Amygdala (tissue), 56 donors: ENCODE data around the gene RAB3GAP1.

Experiments used
- DNase-seq, 56 donors: peaks; one replicate each; lab custom pipeline; 2025; lab: John Stamatoyannopoulos, UW

The RAB3GAP1 gene

DNA sequence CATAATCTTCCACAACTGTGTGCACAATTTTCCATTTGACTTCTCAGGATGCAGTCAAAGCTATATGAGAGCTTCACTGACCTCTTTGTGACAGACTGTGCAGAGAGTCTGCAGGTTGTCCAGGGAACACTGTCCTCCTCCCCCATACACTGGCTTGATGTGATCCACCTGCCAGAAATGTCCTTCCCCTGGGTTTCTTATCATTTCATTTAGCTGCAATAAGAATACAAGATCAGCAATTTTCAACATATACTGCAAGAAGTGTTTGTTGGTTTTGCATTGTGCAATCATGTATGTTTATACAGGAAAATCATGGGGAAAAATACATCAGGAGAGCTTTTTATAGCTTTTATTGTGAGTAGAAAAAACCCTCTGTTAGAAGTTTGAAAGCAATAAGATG lies 150.7 kb downstream of the RAB3GAP1 start:
- DNase-seq = no peak

DNA sequence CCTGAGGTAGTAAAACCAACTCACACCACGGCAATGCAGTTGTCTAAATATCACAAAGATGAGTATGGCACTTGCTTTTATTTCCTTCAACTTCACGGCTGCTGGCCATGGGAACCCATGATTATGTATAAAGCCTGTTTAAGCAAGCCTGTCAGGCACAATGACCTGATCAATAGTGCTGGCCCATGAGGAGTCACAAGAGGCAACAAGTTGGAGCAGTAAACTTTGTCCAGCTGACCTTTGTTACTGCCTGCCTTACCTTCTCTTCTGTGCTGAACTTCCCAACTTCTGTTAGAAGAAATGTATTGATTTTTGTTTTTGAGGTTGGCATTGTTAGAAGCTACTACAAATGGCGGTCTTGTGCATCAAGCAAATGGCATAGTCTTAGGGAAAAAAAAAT lies 151.9 kb downstream of the RAB3GAP1 start:
- no peak for DNase-seq

DNA sequence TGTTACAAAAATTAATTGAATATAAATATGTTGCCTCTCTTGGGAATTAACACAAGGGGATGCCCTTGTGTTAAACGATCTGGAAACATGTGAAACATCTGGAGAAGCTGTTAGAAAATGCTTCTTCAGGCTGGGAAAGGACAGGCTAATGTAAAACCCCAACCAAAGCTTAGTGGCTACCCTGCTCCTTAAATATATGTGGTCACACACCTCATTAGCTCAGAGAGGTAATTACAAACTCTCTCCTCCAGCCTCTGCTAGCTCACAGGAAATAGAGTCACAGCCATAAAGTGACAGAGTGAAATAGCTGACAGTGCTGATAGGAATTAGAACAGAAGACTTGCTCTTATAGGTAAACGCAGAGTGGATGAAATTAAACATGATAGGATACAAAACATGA lies 155.9 kb downstream of the RAB3GAP1 start:
- no peak for DNase-seq

DNA sequence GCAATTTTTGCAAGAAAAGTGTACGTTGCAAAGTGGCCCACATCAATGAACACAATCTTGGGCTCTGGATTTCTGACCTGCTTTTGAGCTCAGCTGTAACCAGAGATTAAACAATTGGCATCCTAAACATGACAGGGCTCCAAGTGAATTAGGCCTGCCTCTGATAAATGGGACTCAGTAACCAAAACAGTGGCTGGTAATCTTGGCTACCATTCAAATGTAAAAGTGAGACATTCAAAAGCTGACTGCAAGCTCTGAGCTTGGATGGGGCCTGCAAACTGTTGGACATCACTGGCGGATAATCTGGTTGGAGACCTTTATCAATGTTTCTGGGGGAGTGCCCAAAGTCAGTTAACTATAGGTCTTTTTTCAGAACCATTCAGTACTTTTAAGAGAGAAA lies 160.7 kb downstream of the RAB3GAP1 start:
- DNase-seq = no peak

DNA sequence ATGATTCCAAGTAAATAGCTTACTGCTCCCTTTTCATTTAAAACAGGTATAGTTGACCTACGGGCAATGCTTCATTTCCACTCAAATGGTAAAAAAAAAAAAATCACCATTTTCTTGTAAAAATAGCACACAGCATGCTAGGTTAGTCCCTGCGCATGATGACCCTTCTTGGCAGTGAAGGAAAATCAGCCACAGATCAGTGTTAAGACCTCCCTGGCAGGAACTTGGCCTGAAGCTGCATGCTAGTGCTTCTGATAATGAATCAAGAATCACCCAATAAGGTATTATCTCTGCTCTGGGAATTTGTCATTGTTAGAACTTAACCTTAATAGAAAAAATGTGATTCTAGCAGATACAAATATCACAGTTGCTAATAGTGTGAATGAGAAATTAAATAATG lies 166.3 kb downstream of the RAB3GAP1 start:
- no peak for DNase-seq

DNA sequence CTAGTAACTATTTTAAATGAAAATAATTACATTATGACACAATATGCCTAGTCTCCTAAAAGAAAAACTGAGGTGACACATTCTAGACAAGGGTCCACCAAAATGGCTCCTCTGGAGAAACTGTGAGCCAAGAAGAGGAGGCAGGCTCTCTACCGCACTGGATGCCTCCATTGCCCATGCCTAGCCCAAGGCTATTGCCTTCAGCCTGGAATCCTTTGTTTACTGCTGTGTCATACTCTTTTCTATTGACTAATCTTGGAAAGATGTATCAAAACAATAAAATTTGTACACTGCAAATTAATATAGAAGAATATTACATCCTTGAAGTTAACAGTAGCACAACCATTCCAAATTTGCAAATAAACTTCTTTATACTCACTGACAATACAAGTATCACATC lies 167.1 kb downstream of the RAB3GAP1 start:
- no peak for DNase-seq
